Ramos (cell line): ENCODE data around the gene CHADL.

Experiments used
- in situ Hi-C: fragments of 300-500 bp; cut with MboI; formaldehyde crosslinking; loops from one replicate; pipeline ENCODE4 v1.14.3; 2022; ENCODE audit warnings: low sequenced_read_pairs; ENCODE audit not compliant: unreplicated experiment

Gene CHADL

GRCh38 chr22:41234815-41235695, 5.7 kb downstream of the CHADL start:
- in situ Hi-C loops = loop anchor here (5.0 kb wide), 1 partner anchor 313 kb away; no protein-coding TSS in a partner anchor

- in situ Hi-C loops = loop anchor here (5.0 kb wide), 1 partner anchor 309 kb away; no protein-coding TSS in a partner anchor
Observed at GRCh38 chr22:41231369-41231768, 9.4 kb downstream of the CHADL start.

- in situ Hi-C loops = loop anchor here (5.0 kb wide), 1 partner anchor 308 kb away; no protein-coding TSS in a partner anchor
Observed at GRCh38 chr22:41230401-41230785, 10.3 kb downstream of the CHADL start.

- in situ Hi-C loops = loop anchor here (5.0 kb wide), 1 partner anchor 308 kb away; no protein-coding TSS in a partner anchor
Observed at GRCh38 chr22:41229730-41230400, 10.9 kb downstream of the CHADL start.

GRCh38 chr22:41229215-41229614, 11.5 kb downstream of the CHADL start:
- in situ Hi-C loops = no loop called here

- in situ Hi-C loops = no loop called here
Observed at GRCh38 chr22:41226723-41227655, 13.7 kb downstream of the CHADL start.

GRCh38 chr22:41223535-41223934, 17.2 kb downstream of the CHADL start:
- in situ Hi-C loops = no loop called here

- in situ Hi-C loops = no loop called here
Observed at GRCh38 chr22:41222846-41223507, 17.8 kb downstream of the CHADL start.

GRCh38 chr22:41217553-41218157, 23.1 kb downstream of the CHADL start:
- in situ Hi-C loops = no loop called here

GRCh38 chr22:41216984-41217383, 23.7 kb downstream of the CHADL start:
- in situ Hi-C loops = no loop called here

- in situ Hi-C loops = no loop called here
Observed at GRCh38 chr22:41215926-41216325, 24.8 kb downstream of the CHADL start.

- in situ Hi-C loops = no loop called here
Observed at GRCh38 chr22:41215409-41215808, 25.3 kb downstream of the CHADL start.

GRCh38 chr22:41206719-41207118, 34.0 kb downstream of the CHADL start:
- in situ Hi-C loops = no loop called here

GRCh38 chr22:41204992-41205900, 35.5 kb downstream of the CHADL start, which contains the start of gene L3MBTL2:
TSS of gene L3MBTL2 (plus strand) at chr22:41205312. CDS start at chr22:41205363, 51 bp downstream.
- in situ Hi-C loops = no loop called here

GRCh38 chr22:41204066-41204465, 36.7 kb downstream of the CHADL start:
- in situ Hi-C loops = no loop called here

- in situ Hi-C loops = no loop called here
Observed at GRCh38 chr22:41203118-41203517, 37.6 kb downstream of the CHADL start.

GRCh38 chr22:41201141-41201540, 39.6 kb downstream of the CHADL start:
- in situ Hi-C loops = no loop called here

- in situ Hi-C loops = no loop called here
Observed at GRCh38 chr22:41198027-41198580, 42.6 kb downstream of the CHADL start.
